NCI-H1694 treated with DMSO at 0.1 percent for 48 hours (cell line): ENCODE results near the gene CREB3L1.

ENCODE experiments used
- DNase-seq: peaks from one replicate; lab custom pipeline; 2025; lab: John Stamatoyannopoulos, UW

The CREB3L1 gene, protein sequence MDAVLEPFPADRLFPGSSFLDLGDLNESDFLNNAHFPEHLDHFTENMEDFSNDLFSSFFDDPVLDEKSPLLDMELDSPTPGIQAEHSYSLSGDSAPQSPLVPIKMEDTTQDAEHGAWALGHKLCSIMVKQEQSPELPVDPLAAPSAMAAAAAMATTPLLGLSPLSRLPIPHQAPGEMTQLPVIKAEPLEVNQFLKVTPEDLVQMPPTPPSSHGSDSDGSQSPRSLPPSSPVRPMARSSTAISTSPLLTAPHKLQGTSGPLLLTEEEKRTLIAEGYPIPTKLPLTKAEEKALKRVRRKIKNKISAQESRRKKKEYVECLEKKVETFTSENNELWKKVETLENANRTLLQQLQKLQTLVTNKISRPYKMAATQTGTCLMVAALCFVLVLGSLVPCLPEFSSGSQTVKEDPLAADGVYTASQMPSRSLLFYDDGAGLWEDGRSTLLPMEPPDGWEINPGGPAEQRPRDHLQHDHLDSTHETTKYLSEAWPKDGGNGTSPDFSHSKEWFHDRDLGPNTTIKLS

DNA sequence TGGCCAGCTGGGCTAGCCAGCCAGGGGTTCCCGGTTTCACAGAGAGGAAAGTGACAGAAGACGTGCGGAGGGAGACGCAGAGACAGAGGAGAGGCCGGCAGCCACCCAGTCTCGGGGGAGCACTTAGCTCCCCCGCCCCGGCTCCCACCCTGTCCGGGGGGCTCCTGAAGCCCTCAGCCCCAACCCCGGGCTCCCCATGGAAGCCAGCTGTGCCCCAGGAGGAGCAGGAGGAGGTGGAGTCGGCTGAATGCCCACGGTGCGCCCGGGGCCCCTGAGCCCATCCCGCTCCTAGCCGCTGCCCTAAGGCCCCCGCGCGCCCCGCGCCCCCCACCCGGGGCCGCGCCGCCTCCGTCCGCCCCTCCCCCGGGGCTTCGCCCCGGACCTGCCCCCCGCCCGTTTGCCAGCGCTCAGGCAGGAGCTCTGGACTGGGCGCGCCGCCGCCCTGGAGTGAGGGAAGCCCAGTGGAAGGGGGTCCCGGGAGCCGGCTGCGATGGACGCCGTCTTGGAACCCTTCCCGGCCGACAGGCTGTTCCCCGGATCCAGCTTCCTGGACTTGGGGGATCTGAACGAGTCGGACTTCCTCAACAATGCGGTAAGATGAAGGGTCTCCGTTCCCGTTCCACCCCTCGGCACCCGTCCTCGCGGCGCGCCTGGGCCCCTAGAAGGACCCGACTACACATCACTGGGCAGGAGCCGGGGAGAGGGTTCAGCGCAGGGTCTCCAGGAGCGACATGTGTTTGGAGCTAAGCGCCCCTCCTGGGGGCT lies at the start of gene CREB3L1:
Gene CREB3L1, plus strand, starts transcription at position 41 of the 765 bp plus-strand sequence. Its CDS starts 450 bp downstream, at position 491.
- no peak for DNase-seq

DNA sequence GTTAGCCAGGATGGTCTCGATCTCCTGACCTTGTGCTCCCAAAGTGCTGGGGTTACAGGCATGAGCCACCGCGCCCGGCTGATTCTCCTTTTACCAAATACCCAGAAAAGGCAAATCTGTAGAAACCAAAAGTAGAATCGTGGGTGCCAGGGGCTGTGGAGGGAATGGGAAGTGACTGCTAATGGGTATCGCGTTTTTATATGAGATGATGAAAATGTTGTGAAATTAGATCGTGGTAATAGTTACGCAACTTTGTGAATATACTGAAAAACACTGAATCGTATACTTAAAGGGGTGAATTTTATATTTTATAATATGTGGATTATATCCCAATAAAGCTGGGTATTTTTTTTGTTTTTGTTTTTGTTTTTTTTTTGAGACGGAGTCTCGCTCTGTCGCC lies 48.2 kb upstream of the CREB3L1 start:
- DNase-seq: no peak

DNA sequence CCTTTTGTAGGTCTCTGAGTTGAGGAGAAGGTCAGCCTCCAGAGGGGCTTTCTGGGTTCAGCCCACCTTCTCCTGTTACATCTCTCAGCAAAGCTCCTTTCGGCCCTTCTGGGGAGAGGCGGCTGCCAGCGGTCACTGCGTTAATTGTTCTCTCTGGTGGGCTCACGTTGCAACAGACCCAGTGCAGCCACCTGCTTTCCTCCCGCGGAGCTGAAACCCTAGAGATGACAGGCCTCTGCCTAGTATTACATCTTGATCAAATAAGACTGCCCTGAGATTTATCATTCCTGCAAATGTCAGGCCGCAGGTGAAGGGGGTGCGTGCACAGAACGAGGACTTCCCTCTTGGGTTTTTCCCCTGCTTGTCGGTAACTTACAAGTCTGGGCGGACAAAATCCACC lies 43.2 kb upstream of the CREB3L1 start:
- DNase-seq: no peak

DNA sequence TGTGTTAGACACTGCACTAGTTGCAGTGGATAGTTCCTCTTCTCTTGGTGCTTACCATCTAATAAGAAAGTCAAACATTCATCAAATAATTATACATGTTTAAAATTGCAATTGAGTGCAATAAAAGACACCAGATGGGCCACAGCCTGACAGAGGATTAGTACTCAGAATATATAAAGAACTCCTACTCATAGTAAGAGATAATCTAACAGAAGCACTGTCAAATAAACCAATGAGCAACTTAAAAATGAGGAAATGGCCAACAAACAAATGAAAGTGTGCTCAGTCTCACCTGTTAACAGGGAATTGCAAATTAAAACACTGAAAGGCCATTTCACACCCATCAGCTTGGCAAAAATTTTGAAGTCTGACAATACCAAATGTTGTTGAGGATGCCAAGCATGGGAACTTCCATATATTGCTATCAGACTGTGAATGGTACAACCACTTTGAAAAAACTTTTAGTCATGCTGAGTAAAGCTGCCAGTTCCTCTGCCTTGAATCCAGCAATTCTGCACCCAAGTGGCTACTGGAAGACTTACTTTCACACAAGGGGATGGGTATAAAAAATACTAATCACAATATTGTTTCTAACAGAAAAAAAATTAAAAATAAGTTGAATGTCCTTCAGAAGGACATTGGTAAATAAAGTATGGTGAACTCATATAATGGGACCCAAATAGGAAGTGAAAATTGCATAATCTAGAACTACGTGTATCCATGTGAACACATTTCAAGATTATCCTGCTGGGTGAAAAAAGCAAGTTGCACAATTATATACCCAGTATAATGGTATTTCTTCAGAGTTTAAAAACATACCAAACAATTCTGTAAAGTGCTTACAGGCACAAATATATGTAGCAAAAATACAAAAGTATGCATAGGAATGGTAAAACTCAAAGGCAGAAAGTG lies 41.4 kb upstream of the CREB3L1 start:
- DNase-seq: no peak

DNA sequence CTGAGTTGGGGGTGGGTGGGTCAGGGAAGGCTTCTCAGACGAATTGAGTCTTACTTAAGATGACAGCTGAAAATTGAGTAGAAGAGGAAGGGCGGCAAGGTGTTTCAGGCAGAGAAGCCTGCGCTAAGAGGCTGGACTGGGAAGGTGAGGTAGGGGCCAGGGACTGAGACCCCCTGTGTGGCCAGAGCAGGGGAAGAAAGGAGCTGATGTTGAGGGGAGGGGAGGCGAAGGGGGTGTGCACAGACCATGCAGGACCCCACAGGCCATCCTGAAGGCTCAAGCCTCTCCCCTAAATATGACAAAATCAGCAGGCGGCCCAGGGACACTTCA lies 40.6 kb upstream of the CREB3L1 start:
- DNase-seq: no peak

DNA sequence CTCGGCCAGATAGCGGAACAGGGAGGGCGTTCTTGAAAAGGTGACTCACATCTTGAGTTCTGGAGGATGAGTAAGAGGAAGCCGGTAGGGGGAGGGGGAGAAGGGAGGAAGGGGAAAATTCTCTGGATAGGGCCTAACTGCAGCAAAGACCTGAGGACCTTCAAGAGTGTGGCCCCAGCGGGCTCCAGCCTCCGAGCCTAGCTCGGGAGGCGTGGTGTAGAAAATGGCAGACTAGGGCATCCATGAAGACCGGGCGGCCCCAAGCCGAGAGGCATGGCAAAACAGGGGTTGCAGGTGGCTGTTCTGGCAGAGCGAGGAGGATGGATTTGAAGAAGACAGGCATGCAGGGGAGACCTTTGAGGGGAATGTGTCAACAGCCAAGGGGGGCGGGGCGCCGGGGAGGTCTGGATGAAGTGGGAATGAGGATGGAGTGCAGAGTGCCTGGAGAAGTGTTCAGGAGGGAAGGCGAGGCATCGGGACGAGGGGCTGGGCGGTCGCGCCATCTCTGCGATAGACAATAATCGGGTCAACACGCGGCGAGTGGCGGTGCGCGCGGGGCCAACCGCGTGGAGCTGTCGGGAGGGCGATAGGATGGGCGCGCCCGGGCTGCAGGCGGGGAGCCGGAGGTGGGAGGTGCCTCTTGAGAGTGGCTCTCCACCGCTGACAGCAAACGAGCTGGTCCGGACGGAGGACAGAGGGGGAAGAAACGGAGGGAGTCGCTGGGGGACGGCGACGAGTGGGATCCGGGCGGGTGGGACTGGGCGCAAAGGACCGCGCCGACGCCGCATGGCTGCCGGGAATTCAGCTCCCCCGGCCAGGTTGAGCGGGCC lies 40.0 kb upstream of the CREB3L1 start:
- DNase-seq: no peak

DNA sequence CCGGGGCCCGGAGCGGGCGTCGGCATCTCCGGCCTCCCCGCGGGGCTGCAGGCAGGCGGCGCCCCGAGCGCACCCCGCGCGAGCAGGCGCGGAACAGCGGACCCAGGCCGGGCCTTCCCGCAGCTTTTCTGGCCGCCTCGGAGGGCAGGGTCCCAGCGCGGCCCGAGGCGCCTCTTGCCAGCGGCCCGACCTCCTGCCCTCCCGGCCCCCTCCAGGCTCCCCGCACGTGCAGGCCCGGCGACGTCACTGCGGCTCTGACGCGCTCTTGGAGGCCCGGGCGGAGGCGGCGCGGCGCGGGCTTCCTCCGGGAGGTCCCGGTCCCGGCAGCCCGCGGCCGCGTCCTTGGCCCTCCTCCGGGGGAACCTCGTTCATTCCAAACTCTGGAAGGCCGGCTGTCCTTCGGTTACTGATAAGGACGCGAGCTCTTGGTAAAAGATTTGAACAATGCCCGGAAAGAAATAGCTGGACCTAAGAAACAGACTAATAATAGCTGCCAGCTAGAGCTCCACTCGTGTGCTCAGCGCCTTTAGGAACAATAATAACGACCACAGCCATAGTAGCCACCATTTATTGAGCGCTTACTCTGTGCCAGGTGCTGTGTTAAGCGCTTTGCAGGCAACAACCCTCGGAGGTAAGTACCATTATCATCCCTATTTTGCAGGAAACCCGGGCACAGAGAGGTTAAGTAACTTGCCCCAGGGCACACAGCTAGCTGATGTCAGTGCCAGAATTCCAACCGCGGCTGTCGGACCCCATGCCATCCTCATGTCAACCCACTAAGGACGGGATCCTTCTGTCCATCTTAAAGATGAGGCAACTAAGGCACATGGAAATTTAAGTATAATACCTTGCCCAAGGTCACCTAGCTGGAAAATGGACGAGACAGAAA lies 39.1 kb upstream of the CREB3L1 start:
- no peak for DNase-seq

DNA sequence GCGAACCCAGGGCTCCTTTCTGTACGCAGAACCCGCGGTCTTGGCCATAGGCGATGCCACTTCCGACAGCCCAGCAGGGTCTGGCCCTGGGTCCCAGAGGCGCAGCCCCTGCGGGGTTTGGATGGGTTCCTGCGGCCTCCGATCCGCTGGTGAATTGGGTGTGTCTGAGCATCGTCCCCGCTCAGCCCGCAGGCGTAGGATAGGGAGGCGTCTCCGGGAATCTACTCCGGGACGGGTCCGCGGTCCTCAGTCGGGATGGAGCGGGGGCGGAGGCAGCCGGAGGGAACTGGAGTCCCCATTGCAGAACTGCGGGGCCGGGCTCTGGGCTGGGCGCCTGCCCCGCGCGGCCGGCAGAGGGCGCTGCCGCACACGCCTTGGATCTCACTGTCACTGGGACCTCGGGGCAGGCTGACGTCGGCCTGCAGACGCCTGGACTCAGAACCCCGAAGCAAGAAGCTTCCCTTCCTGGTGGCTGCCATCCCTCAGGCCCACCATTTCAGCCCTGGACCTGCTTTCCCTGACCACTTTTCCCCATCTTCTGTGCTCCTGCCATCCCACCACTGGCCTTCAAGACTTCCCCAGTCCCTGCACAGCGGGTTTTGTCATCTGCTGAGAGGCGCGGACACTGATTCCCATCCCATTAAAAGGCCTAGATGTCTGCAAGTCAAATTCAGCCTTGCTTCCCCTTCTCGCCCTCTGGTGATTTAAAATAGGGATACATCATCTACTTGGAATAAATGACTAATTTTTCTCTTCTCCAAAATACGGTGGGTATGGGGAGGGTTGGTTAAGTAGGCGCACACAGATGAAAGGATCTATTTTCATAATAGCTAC lies 38.3 kb upstream of the CREB3L1 start:
- DNase-seq: peak; percentile 61

DNA sequence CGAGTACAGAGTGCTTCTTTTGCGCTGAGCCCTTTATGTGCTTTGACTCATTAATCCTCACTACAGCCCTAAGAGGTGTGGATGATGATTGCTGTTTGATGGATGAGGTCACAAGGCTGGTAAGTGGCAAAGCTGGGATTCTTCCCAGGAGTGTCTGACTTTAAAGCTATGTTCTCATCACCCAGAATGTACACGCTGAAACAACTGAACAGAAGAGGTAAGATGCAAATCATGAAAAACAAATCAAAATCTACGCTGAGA lies 37.7 kb upstream of the CREB3L1 start:
- DNase-seq: no peak

DNA sequence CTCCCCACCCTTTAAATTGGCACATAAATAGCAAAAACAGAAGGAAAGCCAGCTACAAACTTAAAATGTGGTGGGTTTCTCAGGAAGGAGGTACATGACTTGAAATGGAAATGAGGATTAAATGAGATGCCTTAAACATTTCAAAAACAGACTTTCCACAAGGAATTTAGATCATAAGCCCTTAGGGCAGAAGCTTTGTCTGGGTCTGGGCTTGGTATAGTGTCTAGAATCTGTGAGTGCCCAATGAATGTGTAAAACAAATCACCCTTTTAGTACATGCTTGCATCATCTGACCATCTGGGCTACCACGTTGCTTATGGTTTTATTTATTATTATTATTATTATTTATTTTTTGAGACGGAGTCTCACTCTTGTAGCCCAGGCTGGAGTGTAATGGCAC lies 37.1 kb upstream of the CREB3L1 start:
- no peak for DNase-seq

DNA sequence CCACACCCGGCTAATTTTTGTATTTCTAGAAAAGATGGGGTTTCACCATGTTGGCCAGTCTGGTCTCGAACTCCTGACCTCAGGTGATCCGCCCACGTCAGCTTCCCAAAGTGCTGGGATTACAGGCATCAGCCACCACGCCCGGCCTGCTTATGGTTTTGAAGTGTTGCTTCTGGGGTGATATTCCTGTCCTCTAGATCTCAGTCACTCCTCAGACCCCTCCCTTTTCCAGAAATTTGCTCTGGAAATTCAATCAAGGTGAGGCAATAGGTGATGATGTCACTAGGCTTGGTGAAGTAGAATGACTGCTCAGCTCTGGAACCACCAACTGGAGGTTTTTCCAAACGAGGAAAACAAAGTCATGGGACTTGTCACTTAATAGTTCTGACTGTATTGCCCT lies 36.6 kb upstream of the CREB3L1 start:
- DNase-seq: no peak

DNA sequence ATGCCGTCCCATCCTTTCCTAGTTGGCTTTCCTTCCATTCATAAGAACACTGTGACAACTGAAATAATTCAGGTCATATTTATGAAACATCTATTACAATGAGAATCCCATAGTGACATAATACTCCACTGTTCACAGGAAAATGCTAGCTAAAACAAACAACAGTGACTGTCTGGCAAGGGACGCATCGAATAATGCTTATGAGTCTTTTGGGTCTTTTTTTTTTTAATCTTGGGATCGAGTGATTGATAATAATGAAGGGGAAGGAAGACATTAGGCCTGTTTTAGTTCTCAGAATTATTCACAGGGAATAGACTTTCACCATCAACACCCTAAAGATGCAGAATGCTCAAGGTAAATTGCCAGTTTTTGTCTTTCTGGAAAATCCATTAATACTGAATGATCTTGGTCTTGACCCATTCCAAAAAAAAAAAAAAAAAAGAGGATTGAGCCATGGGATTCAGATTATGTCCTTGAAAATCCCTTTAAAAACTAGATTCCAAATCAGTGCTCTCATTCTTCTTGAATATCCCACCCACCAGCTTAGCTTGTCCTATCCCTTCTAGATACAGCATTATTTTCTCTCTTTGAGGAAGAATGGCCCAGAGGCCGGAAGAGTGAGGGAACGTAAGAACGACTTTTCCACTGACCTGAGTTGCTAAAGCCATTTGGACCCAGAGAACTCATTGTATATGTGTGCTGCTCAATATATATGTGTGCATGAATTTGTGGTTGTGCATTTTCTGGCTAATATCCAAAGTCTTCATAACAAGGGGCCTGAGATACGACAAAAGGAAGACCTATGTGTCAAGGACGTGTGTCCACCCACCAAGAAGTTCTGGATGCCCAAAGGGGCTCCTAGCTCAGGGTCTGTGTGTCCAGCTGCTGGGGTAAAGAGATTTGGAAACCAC lies 35.2 kb upstream of the CREB3L1 start:
- DNase-seq: no peak

DNA sequence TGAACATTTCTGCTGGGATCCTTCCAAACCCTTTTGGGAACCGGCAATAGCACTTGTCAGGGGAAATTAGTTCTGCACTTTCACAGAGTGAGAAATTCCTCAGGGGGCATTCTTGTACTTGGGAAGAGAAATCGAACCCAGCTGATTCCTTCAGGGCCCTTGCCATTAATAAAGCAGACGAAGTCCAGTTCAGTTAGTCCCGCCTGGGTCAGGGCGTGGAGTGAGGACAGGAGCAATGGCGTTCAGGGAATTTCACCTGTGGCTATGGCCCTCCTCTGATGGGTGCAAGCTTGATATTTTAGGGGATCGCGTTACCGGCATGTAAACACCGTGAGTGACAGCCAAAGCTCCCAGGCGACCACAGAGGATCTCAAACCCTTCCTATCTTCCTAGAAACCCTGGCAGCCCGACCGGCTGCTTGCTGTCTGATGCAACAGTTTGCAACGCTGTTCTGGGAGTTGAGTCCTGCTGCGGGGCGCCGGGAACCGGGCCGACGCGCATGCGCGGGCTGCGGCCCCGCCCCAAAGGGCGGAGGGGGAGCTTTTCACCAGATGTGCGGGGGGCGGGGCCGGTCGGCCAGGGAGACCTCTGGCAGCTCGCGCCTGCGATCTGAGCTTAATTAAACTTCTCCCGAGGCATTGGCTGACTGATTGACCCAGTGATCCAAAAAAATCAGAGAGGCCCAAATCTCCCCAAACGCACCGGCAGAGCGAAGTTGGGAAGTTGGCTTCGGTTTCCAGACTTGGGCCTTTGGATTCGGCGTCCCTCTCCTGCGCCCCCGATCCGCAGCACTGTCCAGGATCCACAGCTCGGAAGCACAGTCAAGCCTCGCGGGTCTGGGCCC lies 34.3 kb upstream of the CREB3L1 start:
- DNase-seq: peak; percentile 66

DNA sequence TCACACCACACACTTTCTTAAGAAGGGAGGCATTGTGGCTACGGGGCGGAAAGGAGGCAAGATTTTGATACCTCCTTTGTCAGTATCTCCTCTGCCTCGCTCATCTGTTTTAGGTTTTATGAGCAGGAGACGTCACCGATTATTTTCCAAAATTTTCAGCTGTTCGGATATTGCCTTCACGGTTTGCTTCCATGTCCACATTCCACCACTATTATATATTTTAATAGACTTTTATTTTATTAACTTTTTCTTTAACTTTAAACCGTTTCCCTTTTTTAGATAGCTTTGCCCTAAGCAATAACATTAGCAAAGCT lies 33.7 kb upstream of the CREB3L1 start:
- DNase-seq: no peak

DNA sequence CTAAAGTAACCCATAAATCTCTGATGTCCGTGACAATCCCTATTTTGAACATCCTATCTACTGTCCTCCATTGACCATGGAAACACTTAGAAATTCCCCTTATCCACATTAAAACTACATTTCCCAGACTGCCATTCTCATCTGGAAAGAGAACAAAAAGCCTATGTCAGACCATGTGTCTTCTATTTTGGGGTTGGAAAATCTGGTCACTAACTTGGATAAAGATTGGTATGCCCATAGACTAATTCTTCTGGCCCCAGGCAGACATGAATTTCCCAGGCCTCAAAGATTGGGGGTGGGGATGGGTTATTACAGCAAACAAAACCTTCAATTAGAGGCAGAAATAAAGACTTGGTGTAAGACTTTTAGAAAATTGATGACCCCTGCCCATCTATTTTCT lies 30.9 kb upstream of the CREB3L1 start:
- DNase-seq: no peak

DNA sequence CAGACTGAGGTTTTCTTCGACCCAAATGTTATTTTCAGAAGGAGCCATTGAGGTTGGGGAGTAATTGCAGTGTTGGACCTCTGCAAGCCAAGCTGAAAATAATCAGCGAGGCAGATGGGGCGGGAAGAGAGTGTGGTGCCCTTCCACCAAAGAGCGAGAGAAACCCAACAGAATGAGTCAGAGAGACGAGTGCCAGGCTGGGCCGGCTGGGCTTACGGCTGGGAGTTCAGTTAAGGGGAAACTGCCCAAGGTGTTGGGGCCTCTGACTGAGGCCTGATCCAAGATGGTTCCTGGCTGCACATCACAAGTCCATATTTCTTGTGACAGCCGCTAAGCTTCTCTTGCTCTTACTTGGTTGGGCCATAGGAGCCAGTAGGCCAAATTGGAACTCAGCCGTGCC lies 30.4 kb upstream of the CREB3L1 start:
- no peak for DNase-seq

DNA sequence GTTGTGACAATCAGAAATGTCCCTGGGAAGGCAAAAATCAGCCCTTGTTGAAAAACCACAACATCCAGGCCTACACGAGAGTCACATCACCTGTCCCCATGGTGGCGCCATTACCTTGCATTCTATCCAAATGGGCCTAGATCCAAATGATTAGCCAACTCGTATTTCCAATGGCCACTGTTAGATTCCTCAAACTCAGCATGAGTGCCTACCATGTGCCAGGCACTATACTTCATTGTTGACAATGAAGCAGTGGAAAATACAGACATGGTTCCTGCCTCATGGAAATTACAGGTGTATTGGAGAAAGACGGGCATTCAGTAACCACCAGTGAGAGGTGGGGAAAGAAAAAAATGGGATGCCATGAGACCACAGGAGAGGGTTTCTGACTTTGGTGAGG lies 29.8 kb upstream of the CREB3L1 start:
- no peak for DNase-seq
